Dendritic cell treated with granulocyte-macrophage colony-stimulating factor and Interleukin-4, amounts not matched to agents 40 ng/mL and 50 ng/mL, for 4 days (primary cell): ENCODE measurements around the gene USP46.

ENCODE experiments used
- H3K27ac Mint-ChIP-seq: one replicate; pipeline ENCODE4 v1.8.0; 2022; ENCODE audit warnings: mild to moderate bottlenecking, mixed read lengths
- H3K27me3 Mint-ChIP-seq: one replicate; pipeline ENCODE4 v1.8.0; 2022; ENCODE audit warnings: mild to moderate bottlenecking, mixed read lengths
- H3K36me3 Mint-ChIP-seq: one replicate; pipeline ENCODE4 v1.8.0; 2022; ENCODE audit warnings: low read depth, mixed read lengths
- H3K4me1 Mint-ChIP-seq: one replicate; pipeline ENCODE4 v1.8.0; 2022; ENCODE audit warnings: low read depth, mixed read lengths
- H3K4me3 Mint-ChIP-seq: one replicate; pipeline ENCODE4 v1.8.0; 2022; ENCODE audit warnings: mild to moderate bottlenecking, moderate library complexity, mixed read lengths
- H3K9me3 Mint-ChIP-seq: one replicate; pipeline ENCODE4 v1.8.0; 2022; ENCODE audit warnings: mixed read lengths
- intact Hi-C: fragments of 100-400 bp; cut with micrococcal nuclease; formaldehyde crosslinking; loops from one replicate; pipeline ENCODE4 v1.15.0; 2022

USP46 gene

DNA sequence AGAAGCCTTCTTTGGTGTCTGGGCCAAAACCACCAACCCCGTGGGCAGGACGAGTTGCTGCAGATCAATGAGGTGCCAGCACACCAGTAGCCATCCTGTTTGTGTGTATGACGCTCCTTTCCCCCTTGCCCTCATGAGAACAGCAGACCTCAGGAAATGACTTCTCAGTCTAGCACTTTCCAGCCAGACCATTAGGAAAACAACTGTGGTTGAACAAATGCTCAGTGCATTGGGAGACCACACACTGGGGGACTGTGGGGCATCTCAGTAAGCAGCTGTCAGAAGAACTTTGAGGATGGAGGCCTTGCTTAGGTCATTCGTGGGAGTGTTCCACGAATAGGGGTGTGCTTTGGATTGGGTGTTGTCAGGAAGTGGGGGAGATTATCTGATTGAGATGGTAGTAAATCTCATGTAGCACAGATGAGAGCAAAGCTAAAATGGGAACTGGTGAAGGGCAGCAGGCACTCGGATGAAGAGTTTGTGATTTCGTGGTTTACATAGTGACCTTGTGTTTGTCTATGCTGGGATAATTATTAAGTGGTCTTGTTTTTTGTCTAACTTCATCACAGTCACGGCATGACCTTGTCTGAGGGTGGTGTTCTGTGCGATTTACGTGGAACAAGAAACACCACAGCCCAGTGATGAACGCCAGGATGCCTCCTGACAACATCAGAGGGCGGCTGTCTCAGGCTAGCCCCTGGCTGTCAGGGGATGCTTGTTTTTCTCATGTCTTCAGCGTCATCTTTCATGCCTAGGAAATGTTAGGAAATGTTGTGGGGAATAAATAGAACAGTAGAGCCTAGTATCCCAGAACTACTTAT is 70.1 kb downstream of the USP46 start:
- Mint-ChIP-seq H3K27me3 (peaks cover 1% of the 10 kb centered on the region), H3K4me3 (no peak overlapping the region), H3K27ac (no peak overlapping the region), H3K36me3 (peaks cover 11% of the 10 kb centered on the region), H3K9me3 (no peaks in the 10 kb centered on the region), H3K4me1 (no peaks in the 10 kb centered on the region)
- intact Hi-C loops: loop anchor here (2.0 kb wide), 1 partner anchor 394 kb away; no protein-coding TSS in a partner anchor

- Mint-ChIP-seq H3K27me3 (peaks cover 1% of the 10 kb centered on the region), H3K27ac (no peak overlapping the region), H3K4me1 (no peaks in the 10 kb centered on the region), H3K4me3 (no peak overlapping the region), H3K36me3 (peaks cover 11% of the 10 kb centered on the region), H3K9me3 (no peaks in the 10 kb centered on the region)
- intact Hi-C loops: loop anchor here (2.0 kb wide), 1 partner anchor 395 kb away; no protein-coding TSS in a partner anchor
Observed at GRCh38 chr4:52588097-52588496, 71.0 kb downstream of the USP46 start.

GRCh38 chr4:52586069-52586468 is 73.0 kb downstream of the USP46 start:
- H3K27ac Mint-ChIP-seq: no peak overlapping the region
- peaks cover 1% of the 10 kb centered on the region for H3K27me3 Mint-ChIP-seq
- intact Hi-C loops: no loop called here
- H3K36me3 Mint-ChIP-seq: no peaks in the 10 kb centered on the region
- no peaks in the 10 kb centered on the region for H3K9me3 Mint-ChIP-seq
- H3K4me3 Mint-ChIP-seq: no peak overlapping the region
- H3K4me1 Mint-ChIP-seq: no peaks in the 10 kb centered on the region

DNA sequence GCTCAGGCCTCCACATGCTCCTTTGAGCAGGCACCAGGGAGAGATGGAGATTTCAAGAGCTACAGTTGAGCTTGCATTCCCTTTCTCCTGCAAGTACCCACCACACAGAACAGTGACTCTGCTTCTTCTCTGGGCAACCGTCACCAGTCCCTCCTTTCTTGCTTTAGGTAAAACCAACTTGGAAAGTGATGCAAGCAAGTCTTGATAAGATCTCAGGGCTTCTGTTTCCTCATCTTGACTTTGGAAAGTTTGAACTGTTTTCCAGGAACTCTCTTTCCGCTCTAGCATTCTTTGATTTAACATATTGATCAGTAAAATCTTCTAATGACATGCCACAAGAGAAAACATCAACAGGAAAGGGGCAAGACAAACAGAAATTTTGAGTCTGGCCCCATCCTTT is 73.7 kb downstream of the USP46 start:
- Mint-ChIP-seq H3K27ac (no peak overlapping the region), H3K4me1 (no peaks in the 10 kb centered on the region), H3K4me3 (no peak overlapping the region), H3K9me3 (no peaks in the 10 kb centered on the region), H3K36me3 (no peaks in the 10 kb centered on the region), H3K27me3 (peaks cover 1% of the 10 kb centered on the region)
- intact Hi-C loops: no loop called here

GRCh38 chr4:52579602-52580272 is 79.4 kb downstream of the USP46 start:
- Mint-ChIP-seq H3K4me1 (no peaks in the 10 kb centered on the region), H3K36me3 (no peaks in the 10 kb centered on the region), H3K27ac (no peak overlapping the region), H3K4me3 (no peak overlapping the region), H3K9me3 (no peaks in the 10 kb centered on the region), H3K27me3 (no peaks in the 10 kb centered on the region)
- intact Hi-C loops: no loop called here

DNA sequence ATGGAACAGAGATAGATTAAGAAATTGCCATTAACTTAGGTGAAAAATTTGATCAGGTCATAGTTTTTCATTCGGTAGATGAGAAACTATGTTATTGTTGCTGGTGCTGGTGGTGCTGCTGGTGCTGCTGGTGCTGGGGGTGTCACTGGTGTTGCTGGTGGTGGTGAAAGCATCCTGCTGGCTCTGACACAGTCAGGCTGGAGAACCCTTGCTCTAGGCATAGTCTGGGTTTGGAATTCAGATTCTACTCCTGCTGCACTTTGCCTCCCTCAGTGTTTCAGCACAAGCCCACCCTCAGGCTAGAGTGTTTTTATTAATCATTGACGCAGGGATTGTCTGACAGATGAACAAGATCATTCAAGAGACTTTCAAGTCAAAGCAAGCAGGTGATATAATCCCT is 80.2 kb downstream of the USP46 start:
- Mint-ChIP-seq H3K4me3 (no peak overlapping the region), H3K9me3 (no peaks in the 10 kb centered on the region), H3K4me1 (no peaks in the 10 kb centered on the region), H3K27me3 (no peaks in the 10 kb centered on the region), H3K27ac (no peak overlapping the region), H3K36me3 (no peaks in the 10 kb centered on the region)
- intact Hi-C loops: no loop called here

GRCh38 chr4:52577624-52577962 is 81.5 kb downstream of the USP46 start:
- Mint-ChIP-seq H3K4me1 (no peaks in the 10 kb centered on the region), H3K4me3 (no peak overlapping the region), H3K36me3 (no peaks in the 10 kb centered on the region), H3K27ac (no peak overlapping the region), H3K9me3 (no peaks in the 10 kb centered on the region), H3K27me3 (no peaks in the 10 kb centered on the region)
- intact Hi-C loops: no loop called here

DNA sequence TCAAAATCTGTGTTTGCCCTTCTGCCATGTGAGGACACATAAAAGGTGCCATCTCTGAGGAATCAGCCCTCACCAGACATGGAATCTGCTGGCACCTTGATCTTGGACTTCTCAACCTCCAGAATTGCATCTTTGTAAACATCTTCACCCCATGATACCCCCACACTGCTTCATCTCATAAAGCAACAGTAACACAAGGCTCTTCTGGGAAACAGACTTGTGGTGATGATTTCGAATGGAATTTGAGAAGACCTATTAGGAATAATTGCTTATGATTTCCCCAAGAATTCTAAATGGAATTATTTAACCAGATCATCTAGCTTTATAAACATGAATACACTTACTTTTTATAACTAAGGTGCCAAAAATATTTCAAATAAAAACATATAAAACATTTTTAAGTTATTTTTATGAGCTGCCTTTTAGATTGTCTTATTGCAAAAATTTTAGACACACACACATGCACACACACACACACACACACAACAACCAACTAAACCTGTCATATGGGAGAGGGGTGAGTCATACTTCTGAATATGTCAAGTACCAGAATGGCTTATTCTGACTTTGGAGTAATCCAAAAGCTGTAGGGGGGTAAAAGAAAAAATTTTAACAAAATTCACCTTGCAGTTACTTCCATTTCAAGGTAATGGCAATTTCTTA is 82.0 kb downstream of the USP46 start:
- intact Hi-C loops: no loop called here
- H3K27me3 Mint-ChIP-seq: no peaks in the 10 kb centered on the region
- H3K4me1 Mint-ChIP-seq: no peaks in the 10 kb centered on the region
- H3K4me3 Mint-ChIP-seq: no peak overlapping the region
- no peaks in the 10 kb centered on the region for H3K36me3 Mint-ChIP-seq
- no peak overlapping the region for H3K27ac Mint-ChIP-seq
- no peaks in the 10 kb centered on the region for H3K9me3 Mint-ChIP-seq

DNA sequence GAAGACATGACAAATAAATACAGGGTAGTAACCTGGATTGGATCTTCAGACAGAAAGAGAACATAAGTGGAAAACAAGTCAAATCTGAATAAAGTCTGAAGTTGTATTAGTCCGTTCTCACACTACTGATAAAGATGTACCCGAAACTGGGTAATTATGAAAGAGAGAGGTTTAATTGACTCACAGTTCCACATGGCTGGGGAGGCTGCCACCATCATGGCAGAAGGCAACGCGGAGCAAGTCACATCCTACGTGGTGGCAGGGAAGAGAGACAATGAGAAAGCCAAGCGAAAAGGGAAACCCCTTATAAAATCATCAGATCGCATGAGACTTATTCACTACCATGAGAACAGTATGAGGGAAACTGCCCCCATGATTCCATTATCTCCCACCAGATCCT is 82.8 kb downstream of the USP46 start:
- Mint-ChIP-seq H3K9me3 (no peaks in the 10 kb centered on the region), H3K36me3 (no peaks in the 10 kb centered on the region), H3K4me1 (no peaks in the 10 kb centered on the region), H3K27me3 (no peaks in the 10 kb centered on the region), H3K27ac (no peak overlapping the region), H3K4me3 (no peak overlapping the region)
- intact Hi-C loops: no loop called here

DNA sequence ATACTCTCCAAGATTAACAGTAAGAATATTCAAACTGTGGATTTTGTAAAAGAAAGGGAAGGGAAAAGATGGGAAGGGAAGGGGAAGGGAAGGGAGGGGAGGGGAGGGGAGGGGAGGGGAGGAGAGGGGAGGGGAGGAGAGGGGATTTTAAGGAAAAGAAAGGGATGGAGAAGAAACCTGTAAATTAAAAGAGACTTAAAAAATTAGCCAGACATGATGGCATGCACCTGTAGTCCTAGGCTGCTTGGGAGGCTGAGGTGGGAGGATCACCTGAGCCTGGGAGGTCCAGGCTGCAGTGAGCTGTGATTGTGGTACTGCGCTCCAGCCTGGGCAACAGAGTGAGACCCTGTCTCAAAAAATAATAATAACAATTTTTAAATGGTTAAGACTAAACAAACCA is 83.7 kb downstream of the USP46 start:
- no peaks in the 10 kb centered on the region for H3K4me1 Mint-ChIP-seq
- no peak overlapping the region for H3K4me3 Mint-ChIP-seq
- no peaks in the 10 kb centered on the region for H3K27me3 Mint-ChIP-seq
- no peaks in the 10 kb centered on the region for H3K9me3 Mint-ChIP-seq
- no peaks in the 10 kb centered on the region for H3K36me3 Mint-ChIP-seq
- no peak overlapping the region for H3K27ac Mint-ChIP-seq
- intact Hi-C loops: no loop called here

- H3K27me3 Mint-ChIP-seq: no peaks in the 10 kb centered on the region
- no peak overlapping the region for H3K4me3 Mint-ChIP-seq
- H3K4me1 Mint-ChIP-seq: no peaks in the 10 kb centered on the region
- H3K36me3 Mint-ChIP-seq: no peaks in the 10 kb centered on the region
- intact Hi-C loops: no loop called here
- H3K27ac Mint-ChIP-seq: no peak overlapping the region
- no peaks in the 10 kb centered on the region for H3K9me3 Mint-ChIP-seq
Observed at GRCh38 chr4:52574036-52574435, 85.1 kb downstream of the USP46 start.

GRCh38 chr4:52573551-52573950 is 85.5 kb downstream of the USP46 start:
- Mint-ChIP-seq H3K27ac (no peak overlapping the region), H3K9me3 (no peaks in the 10 kb centered on the region)

DNA sequence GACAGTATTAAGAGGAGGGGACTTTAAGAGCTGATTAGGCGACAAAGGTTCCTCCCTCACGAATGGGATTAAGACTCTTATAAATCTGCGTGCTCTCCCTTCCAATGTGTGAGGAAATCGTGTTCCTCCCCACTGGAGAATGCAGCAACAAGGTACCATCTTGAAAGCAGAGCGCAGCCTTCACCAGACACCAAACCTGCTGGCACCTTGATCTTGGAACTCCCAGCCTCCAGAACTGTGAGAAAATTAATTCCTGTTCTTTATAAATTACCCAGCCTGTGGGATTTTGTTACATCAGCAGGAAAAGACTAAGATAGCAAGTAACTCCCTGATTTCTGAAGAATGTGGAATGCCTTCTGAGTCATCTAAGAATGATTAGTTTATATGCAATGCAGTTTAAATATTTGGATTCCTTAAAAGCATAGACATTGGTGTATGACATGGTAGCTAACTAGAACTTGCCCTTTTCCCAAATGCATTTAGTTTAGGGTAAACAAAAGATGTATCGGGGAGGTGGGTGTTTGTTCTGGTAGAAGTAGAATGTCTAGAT is 86.1 kb downstream of the USP46 start:
- H3K9me3 Mint-ChIP-seq: no peaks in the 10 kb centered on the region
- no peak overlapping the region for H3K27ac Mint-ChIP-seq
- intact Hi-C loops: no loop called here
- H3K27me3 Mint-ChIP-seq: no peaks in the 10 kb centered on the region
- no peaks in the 10 kb centered on the region for H3K36me3 Mint-ChIP-seq
- H3K4me1 Mint-ChIP-seq: no peaks in the 10 kb centered on the region
- H3K4me3 Mint-ChIP-seq: no peak overlapping the region

More at GRCh38 chr4:52573551-52573950, 85.5 kb downstream of the USP46 start:
- intact Hi-C loops: no loop called here
- Mint-ChIP-seq H3K4me3 (no peak overlapping the region), H3K27me3 (no peaks in the 10 kb centered on the region), H3K36me3 (no peaks in the 10 kb centered on the region), H3K4me1 (no peaks in the 10 kb centered on the region)

- H3K4me3 Mint-ChIP-seq: no peak overlapping the region
- H3K36me3 Mint-ChIP-seq: no peaks in the 10 kb centered on the region
- H3K9me3 Mint-ChIP-seq: peaks cover 4% of the 10 kb centered on the region
- H3K27ac Mint-ChIP-seq: no peak overlapping the region
- intact Hi-C loops: no loop called here
- H3K4me1 Mint-ChIP-seq: no peaks in the 10 kb centered on the region
- H3K27me3 Mint-ChIP-seq: no peaks in the 10 kb centered on the region
Observed at GRCh38 chr4:52568351-52568750, 90.8 kb downstream of the USP46 start.
